Jurkat, Clone E6-1 (cell line): ENCODE measurements around the gene XRCC3.

Experiments used
- DNase-seq: peaks from one replicate; pipeline ENCODE4 v3.0.0-alpha.2; 2011; ENCODE audit warnings: low read depth, low spot score
- H3K4me3 ChIP-seq: 2 replicates; pipeline ENCODE4 v1.5.1; 2011; ENCODE audit warnings: mild to moderate bottlenecking, low read length, control low read depth, moderate library complexity

The XRCC3 gene

DNA sequence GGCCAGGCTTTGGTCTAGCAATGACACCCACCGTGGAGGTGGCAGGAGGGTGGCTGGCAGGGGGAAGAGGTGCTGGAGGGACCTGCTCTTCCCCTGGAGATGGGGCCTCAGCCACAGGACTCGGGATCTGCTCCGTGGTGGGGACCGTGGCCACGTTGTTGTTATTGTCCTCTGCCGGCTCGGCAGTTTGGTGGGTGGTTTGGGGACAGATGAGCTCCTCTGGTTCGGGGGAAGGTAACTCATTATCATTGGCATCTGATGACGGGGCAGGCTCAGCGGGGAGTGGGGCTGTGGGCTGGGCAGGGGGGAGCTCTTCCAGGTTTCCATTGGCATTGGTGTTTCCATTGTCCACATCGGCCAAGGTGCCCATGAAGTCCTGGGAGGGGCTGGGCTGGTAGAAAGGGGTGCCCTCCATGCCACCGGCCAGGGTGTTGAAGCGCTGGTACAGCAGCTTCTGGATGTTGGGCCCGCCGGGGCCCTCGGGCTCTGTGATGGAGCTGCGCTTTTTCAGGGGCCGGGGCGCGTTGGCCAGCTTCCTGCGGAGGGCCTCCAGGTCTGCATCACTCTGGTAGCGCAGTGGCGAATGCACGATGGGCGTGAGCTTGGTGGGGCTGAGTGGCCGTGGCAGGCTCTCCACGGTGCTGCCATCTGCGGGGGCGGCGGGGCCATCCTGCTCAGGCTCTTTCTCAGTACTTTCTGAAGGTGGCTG lies 24.7 kb upstream of the XRCC3 start:
- no peak overlapping the region for H3K4me3 ChIP-seq
- no peak for DNase-seq

DNA sequence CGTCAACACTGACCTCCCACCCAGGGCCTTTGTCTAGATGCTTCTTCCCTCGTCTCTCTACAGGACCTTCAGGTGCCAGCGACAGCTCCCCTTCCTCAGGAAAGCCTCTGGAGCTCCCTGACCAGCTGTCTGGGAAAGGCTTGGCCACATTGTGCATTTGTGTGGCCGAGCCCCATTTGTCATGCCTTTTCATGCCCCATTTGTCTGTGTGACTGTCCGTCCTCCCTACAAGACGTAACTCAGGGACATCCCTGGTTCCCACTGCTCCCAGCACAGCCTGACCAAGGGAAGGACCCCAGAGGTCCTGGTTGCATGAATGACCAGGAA lies 24.2 kb upstream of the XRCC3 start:
- no peak for DNase-seq
- H3K4me3 ChIP-seq = no peak overlapping the region

DNA sequence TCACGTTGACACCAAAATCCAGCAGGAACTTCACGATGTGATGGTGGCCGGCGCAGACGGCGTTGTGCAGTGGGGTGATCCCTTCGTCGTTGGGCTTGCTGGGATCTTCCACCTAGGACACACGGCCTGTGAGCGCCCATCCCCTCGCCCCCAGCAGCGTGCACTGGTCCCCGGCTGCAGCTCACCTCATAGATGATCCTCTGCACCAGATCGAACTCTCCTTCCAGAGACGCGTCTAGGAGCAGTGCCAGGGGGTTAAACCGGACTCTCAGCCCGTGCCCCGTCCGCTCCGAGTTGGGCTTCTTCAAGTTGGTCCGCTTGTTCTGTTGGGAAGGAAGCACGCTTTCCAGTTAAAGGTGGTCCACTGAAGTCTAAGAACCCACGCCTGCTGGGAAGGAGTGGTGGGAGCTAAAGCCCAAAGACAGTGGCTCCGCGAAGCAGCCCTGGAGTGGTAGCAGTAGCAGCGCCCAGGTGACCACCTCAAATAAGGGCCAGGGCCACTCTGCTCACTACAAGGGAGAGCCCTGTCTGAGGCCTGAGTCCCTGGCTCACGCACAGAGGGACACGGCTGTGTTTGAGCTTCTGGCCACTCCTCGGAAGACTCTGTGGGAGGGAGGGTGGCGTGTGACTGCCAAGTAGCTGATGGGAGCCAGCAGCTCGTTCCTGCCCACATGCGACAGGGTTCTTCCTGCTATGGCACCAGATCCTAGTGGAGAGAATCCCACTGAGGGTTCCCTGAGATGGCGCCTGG lies 23.6 kb upstream of the XRCC3 start:
- no peak for DNase-seq
- H3K4me3 ChIP-seq = no peak overlapping the region

DNA sequence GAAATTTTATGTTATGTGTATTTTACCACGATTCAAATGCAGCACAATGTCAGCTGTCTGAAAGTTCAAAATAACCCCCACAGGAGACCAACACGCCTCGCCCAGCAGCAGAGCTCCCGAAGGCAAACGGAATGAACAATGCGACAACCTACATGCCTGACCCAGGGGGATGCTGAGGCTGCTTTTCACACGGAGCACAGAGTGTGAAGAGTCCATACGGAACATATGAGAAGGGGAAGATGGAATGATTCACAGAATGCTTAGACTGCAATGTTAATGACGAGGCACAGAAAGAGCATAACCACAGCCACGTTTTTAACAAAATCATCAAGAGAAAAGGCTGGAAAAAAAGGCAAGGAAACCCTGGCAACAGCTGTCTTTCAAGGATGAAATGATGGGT lies 22.9 kb upstream of the XRCC3 start:
- DNase-seq = no peak
- H3K4me3 ChIP-seq = no peak overlapping the region

DNA sequence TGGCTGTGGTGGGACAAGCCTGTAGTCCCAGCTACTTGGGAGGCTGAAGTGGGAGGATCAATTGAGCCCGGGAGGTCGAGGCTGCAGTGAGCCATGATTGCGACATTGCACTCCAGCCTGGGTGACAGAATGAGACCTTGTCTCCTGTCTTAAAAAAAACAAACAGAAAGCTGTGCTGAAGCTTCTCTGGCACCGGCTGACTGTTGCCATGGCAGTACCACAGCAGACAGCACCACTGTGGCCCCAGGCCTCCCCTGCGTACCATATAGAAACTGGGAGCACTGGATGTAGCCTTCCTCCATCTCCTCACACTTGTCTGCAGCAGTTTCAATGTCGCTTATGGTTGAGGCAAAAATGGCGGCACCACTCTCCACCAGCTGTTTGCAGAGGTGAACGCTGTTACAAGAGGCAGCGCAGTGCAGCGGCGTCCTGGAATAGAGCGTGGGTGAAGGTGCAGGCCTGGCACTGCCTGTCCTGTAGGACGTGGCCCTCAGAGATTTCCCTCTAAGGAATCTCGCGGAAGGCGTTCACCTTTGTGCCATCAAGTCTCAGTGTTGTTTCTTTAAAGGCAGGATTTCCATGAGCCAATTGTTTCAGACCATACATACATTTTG lies 22.3 kb upstream of the XRCC3 start:
- DNase-seq = no peak
- H3K4me3 ChIP-seq = no peak overlapping the region

DNA sequence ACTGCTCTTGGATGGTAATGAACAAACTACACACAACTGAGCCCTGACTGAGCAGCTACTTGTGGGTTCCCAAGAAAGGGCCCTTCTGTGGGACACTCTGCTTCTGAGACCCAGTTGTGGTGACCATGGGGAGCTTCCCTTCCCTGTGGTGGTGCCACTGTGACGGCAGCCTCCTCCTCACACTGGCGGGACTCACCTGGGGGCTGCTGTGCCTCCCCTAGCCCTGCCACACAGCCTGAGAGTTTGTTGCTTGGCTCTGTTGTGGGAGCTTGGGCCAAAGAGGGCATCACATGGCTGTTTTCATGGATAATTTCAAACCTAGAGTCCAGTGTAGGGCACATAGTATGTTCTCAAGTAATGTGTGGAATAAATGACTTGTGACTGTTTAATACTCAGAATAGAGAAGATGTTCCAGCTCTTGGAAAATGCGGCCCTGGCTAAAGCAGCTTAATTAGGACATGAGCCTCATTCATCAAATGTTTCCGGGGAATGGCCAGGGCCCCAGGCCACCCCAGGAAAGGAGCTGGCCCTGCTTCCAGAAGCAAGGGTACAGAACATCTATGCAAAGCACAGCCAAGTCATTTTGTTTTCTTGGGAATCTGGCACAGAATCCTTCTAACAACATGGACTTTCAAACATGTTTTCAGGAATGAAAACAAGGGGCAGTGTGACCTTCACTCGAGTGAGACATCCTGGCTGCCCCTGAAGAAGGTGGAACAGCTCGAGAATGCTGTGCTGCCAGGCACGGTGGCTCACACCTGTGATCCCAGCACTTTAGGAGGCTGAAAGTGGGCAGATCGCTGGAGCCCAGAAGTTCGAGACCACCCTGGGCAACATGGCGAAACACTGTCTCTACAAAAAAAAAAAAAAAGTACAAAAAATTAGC lies 21.5 kb upstream of the XRCC3 start:
- no peak overlapping the region for H3K4me3 ChIP-seq
- DNase-seq = no peak

DNA sequence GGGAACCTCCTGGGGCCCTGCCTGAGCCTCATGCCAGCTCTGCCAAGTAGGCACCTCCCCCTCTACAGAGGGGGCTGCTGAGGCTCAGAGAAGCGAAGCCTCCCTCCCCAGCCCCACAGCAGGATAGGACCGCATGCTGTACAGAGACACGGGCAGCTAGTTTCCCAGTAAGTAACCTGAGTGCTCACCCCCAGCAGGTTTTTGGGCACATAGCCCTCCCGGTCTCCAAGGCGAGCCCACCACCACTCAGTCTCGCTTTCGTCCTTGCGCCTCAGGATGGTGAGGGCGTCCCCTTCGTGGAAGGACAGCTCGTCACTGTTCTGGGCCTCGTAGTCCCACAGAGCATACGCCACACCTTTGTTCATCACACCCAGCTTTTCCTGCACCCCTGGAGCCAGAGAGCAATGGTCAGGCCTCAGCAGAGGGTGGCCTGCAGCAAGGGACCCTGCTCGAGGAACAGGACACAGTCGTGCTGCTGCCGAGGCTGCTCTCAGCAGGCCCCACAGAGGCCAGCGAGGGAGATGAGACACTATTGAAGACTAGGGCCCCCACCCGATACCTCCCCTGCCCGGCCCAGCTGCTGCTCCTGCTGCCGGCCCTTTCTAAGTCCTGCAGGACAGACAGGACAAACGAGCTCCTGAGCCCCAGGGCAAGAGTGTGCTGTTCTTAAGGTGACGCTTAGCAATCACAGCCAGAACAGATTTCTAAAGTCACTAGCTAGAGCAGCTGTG lies 20.7 kb upstream of the XRCC3 start:
- H3K4me3 ChIP-seq = no peak overlapping the region
- no peak for DNase-seq

DNA sequence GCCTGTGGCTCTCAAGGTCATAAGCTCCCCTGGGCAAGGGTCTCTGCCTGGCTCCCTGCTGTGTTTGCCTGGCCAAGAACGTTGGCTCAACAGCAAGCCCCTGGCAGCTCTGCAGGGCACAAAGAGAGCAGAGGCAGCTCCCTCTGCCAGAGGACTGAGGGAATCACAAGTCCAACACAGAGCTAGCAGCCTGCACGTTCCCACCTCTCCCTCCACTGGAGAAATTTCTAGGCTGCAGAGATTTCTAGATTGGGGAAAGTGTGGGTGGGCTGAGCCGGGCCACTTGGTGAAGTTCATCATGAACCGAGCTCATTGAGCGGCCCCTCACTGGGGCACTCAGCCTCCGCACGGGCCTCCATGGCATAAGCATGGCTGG lies 20.2 kb upstream of the XRCC3 start:
- no peak overlapping the region for H3K4me3 ChIP-seq
- no peak for DNase-seq

DNA sequence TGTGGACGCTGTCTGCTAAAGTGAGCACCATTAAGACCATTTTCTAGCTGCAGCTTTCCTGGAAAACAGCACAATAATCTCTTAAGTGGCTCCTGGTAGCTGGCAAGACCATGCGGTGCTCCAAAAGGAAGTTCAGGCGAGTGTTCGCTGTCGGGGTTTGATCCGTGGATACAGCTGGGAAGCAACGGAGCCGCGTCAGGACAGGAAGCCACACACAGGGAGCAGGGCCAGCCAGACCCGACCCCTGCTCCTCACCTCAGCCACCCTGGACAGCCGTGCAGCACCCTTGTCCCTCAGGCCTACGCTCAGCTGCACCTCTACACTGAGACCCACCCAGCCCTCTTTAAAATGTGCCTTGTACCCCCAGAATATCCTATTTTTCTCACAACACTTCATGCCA lies 19.8 kb upstream of the XRCC3 start:
- no peak for DNase-seq
- H3K4me3 ChIP-seq = no peak overlapping the region

DNA sequence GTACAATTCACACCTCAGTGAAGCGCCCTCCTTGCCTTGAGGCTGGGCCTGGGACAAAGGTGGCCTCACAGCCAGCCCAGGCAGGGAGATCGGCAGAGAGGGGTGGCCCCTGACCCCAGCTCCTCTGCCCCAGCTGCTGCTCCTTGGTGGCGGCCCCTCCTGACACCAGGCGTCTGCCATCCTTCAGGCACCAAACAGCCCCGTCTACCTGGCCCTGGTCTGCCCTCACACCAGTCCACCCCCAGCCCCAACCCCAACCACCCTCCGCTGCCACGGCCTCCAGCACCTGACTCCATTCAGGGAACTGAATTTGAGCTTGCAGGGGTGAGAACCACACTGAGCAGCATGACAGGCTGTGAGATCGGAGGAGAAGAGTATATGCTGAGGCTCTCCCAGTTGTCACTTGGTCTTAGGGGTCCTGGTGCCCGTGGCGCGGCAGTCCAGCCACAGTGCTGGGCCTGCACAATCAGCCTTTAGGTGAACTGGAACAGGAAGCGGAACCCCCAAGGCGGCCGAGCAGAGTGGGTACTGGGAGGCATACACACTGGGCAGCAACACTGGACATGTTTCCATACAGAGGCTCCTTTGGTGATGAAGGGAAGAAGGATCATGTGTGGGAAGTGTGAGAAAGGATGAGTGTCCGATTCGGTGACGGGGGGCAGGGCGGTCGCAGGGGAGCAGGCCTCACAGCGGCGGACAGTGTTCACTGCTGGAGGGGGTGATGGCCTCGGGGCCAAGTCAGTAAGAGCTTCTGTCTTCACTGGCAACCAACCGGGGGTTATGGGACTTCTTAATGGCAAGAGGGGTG lies 19.0 kb upstream of the XRCC3 start:
- no peak overlapping the region for H3K4me3 ChIP-seq
- DNase-seq = no peak

DNA sequence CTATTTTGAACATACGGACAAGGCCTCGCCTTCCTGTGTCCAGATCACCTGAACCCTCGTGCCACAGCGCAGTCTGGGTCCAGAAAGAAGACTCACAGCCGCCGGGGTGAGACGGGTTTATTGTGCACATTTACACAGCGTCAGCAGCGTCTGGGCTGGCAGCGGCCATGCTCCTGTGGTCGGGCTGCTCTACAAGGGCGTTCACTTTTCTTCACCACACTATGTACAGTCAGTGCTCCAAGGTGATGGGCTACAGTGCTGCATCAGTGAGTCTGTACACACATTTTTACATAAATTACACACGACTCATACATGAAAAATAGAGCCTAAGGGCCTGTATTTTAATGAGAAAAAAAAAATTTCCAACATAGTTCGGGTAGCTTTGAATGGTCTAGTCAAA lies 18.4 kb upstream of the XRCC3 start:
- H3K4me3 ChIP-seq = no peak overlapping the region
- DNase-seq = no peak

DNA sequence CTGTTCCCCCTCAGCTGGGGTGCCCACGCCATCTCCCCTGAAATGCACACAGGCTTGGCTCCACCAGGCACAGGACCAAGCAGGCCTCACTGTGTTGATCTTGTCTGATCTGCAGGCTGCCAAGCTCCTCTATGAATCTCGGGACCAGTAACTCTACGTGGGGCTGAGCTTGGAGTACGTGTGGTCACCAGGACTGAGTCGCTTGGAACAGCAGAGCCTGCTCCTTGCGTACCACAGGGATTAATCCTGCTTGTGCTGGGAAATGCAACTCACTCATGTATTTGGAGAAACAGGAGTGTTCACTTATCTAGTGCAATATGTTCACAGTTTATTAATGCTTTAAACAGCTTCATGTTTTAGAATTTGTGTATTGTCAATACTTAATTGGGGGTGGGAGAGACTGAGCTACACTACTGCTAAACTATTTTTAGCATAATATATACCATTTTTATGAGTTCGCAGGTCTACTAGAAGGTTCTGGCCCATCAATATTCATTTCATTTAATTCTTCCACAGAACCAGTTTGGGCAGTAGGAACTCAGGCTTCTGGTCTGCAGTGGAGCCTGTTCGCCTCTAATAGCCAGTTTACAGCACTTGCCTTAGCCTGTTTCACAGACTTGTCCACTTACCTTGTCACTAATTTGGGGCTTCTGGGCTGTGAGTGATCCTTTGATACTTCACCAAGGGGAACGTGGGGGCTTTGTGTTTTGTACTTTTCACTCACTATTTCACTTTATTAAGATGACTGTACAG lies 17.8 kb upstream of the XRCC3 start:
- no peak for DNase-seq
- no peak overlapping the region for H3K4me3 ChIP-seq

DNA sequence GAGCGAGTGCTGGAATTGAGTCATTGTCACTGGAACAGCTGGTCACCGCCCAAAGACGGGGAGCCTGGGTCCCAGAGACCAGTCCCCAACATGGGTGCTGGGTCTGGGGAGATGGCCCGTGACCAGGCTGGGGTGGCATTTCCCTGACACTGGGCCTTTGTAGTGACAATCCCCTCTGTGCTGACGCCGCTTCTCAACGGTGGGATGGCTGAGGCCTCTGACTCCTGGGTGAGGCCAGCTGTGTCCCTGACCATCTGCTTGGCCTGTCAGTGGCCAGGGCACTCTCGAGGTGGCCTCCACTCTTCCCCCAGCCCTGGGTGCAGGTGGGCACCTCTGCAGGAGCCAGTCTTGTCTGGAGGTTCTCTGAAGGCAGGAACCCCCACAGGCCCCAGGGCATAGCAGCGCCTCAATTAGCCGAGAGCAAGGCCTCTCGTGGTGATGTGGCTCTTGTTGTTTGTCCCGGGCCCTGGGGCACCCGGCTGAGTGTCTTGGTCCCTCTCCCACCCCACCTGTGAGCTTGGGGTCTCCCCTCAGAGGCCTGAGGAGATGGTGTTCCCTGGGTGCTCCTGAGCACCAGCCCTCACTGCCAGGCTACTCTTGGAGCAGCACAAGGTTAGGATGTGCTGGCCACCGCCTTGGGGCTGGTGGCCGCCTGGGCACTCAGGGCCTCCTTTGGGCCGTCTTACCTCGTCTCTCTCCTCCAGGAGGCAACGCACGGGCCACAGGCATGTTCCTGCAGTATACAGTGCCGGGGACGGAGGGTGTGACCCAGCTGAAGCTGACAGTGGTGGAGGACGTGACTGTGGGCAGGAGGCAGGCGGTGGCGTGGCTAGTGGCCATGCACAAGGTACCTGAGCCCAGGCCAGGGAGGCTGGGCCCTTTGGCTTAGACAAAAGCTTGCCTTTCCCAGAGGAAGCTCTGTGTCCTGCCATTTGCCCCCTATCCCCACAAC lies 16.9 kb upstream of the XRCC3 start:
- H3K4me3 ChIP-seq = no peak overlapping the region
- DNase-seq = no peak

DNA sequence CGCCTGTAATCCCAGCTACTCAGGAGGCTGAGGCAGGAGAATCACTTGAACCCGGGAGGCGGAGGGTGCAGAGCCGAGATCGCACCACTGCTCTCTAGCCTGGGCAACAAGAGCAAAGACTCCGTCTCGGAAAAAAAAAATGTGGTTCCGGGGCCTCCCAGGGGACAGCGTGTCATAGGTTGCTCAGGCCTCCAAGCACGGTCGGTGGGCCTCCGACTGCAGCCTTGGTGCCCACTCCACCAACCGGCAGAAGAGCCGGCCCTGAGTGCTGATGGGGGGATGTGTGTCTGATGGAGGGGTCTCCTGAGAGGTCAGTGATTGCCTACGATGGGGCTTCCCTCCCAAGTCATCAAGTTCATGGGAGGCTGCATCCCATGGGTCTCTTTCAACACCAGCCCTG lies 16.2 kb upstream of the XRCC3 start:
- H3K4me3 ChIP-seq = no peak overlapping the region
- DNase-seq = no peak

DNA sequence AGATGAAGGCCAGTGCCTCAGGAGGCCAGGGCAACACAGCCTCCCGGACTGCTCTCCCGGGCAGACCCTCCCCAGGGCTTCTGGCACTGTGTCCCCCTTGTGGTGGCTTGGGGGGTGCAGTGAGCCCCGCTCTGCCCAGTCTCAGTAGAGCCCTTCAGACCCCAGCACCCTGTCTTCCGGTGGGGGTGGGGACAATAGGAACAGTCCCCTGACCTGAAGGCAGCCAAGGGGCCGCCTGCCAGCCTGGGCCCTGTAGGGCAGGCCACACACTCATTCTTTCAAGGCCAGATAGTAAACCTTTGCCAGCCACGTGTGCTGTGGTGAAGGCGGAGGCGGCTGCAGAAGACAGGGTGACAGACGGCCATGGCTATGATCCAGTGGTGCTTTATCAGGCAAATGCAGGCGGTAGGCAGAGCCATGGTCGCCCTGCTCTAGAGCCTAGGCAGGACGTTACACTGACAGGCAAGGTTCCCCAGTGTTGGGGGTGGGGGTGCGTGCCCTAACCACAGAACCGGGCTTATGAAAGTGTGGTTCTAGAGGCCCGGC lies 15.3 kb upstream of the XRCC3 start:
- DNase-seq = no peak
- H3K4me3 ChIP-seq = no peak overlapping the region
